NCI-H510A (cell line): Measurements from ENCODE around the gene TRAF3IP1.
A peak's percentile ranks its signal among the peaks of the same experiment; 100 is the strongest.
"Not testable (repeated sequence)": the region's sequence is repeated elsewhere in the genome, so short reads cannot be mapped to it uniquely, and the experiment has no call there.

Experiments
- DNase-seq: peaks from one replicate; lab custom pipeline; 2025; lab: John Stamatoyannopoulos, UW

TRAF3IP1 gene

DNA sequence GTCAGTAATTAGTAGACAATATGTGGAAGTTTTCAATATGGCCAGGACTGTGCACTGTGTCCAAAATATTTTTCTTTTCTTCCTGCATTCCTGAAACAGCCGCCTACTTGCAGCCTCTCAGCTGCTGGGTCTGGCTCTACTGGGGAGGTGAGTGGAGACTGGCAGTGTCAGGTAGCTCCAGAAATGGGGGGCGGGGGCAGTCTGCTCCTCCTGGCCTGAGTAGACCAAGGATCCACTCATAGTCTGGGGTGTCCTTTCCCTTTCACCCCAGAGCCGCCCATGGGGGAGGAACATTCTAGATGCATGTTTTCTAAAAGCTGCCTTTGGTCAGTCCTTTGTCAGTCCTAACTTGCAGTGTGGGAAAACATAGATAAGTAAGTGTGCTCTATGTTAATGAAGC, 23.7 kb downstream of the TRAF3IP1 start:
- no peak for DNase-seq

DNA sequence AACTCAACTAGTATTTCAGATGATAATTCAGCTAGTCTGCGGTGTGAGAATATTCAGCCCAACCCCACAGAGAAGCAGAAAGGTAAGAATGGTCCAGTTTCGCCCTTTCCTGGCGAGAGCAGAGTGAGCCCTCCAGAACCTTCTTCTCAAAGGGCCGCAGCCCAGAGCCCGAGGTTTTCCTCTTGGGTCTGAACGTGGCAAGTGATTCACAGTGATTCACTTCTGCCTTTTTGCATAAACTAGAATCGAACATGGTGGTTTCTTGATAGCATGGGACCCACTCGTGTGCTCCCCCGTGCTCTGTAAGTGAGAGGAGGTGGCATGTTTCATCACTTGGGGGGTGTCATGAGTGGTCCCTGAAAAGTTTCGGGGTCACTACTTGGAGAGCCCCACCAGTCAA, 24.2 kb downstream of the TRAF3IP1 start:
- no peak for DNase-seq

DNA sequence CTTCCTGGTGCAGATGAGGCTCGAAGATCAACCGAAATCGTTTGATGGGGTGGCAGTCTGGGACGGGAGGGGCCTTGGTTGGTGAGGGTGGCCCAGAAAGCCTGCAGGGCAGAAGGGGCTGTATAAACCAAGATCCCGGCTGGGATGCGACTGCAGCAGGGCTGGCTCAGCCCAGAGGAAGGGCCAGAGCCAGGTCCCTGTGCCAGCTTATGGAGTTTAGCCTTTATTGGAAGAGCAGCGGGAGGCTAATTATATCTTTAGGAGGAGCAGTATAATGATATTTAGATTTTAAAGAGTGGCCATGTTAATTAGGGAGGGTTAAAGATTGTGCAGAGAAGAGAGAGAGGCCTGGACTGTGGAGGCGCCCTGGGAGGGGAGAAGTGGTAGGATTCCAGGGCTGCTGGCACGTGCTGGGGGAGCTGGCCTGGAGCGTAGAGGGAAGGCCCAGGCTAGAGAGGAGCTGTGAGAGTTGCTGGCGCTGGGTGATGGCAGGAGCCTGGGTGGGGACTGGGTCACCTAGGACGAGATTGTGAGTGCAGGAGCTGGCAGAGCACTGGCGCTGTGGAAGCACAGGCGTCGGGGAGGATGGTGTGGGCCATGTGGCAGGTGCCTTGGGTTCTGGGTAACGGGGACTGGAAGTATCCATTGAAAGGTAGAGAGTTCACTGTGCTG, 25.1 kb downstream of the TRAF3IP1 start:
- DNase-seq, result no peak

GRCh38 chr2:238346544-238346943, 26.2 kb downstream of the TRAF3IP1 start:
- no peak for DNase-seq

- no peak for DNase-seq
These were observed 30.0 kb downstream of the TRAF3IP1 start for GRCh38 chr2:238350150-238350897.

- DNase-seq, result no peak
These were observed 31.0 kb downstream of the TRAF3IP1 start for GRCh38 chr2:238351315-238351714.

- no peak for DNase-seq
These were observed 32.0 kb downstream of the TRAF3IP1 start for GRCh38 chr2:238352361-238352760.

DNA sequence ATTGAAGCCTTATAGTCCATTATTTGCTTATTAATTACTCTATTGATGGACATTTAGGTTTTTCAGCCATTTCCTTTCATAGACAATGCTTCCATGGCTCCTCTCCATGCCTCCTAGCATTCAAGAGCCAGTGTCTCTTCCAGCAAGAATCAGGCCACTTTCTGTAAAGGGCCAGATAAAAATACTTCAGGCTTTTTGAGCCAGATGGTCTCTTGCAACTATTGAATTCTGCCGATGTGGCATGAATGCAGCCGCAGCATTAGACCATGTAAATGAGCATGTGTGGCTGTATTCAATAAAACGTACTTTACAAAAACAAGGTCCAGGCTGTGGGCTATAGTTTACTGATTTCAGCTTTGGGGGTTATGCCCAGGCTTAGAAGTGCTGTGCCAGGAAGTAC, 38.5 kb downstream of the TRAF3IP1 start:
- DNase-seq, result no peak

GRCh38 chr2:238359403-238359802, 39.1 kb downstream of the TRAF3IP1 start:
- no peak for DNase-seq

DNA sequence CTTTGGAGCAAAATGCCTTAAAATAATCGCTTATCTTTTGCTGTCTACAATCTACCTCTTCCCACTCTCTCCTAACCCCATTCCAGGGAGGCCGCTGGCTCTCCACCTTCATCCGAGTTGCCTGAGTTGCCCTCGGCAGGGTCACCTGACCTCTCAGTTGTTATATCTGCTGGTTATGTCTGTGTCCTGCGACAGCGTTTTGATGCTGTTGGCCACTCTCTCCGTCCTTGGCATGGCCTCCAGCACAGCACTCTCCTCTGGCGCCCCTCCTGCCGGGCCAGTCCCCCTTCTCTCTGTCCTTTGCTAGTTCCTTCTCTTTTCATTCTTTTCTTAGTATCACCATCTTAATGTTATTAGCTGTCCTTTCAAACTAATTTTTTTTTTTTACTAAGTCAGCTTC, 41.6 kb downstream of the TRAF3IP1 start:
- no peak for DNase-seq

DNA sequence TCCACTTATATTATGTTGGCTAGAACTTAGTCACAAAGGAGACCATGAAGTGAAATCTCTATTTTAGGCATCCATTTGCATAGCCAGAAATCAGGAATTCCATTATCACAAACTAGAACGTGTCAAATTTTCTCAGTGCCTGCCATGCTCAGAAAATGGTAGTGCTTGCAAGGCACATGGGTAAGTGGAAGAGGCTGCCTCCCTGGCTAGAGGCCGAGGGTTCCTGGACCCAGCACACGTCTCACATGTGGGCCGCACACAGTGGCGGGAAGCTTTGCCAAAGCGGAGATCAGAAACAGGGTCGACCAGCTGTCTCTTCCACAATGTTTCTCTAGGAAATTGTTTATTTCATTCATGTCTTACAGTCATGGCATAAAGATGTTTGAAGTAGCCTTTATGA, 42.3 kb downstream of the TRAF3IP1 start:
- DNase-seq, result no peak

GRCh38 chr2:238369591-238370040, 49.3 kb downstream of the TRAF3IP1 start:
- DNase-seq, result no peak

GRCh38 chr2:238370094-238370822, 49.9 kb downstream of the TRAF3IP1 start:
- DNase-seq, result no peak

DNA sequence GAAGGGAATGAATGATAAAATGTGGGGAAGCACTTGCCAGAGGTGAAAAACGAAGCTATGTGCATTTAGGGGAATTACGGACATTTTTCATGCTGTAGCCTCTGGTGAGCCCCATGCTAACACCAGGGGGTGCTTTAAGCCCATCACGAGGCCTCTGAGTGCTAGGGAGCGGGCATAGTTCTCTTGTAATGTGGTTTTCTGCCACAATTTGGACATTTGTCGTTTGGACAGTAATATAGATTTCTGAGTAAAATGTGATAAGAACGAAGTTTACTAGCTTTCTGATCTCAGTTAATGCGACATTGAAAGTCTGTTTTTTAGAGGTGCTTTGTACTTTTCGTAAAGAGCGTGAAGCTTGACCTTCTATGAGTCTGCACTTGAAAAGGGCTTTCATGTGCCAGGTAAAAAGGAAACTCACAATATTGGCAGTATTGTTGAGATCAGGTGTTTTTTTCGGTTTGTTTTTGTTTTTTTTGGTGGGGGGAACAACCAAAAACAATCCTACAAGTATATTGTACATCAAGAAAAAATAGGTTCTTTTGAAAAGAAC, 50.6 kb downstream of the TRAF3IP1 start:
- DNase-seq, result peak; percentile 46

- DNase-seq, result not testable (repeated sequence)
These were observed 52.0 kb downstream of the TRAF3IP1 start for GRCh38 chr2:238372277-238372676.

DNA sequence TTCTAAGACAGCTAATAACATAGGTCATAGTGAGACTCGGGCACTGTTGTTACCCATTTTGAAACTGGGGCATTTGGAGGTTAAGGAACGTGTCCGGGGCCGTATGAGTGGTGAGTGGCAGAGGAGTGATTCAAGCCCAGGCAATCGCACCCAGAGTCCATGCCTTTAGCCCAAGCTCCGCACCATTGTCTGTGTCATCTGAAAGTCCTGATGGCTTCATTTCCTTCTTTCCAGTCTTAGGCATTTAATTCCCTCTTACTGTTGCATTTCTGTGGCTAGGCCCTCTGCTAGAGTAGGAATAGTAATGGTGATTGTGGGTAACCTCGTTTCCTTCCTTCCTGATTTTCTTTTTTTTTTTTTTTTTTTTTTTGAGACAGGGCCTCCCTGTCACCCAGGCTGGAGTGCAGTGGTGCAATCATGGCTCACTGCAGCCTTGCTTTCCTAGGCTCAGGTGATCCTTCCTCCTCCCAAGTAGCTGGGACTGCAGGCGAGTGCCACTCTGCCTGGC, 56.6 kb downstream of the TRAF3IP1 start:
- DNase-seq, result no peak

DNA sequence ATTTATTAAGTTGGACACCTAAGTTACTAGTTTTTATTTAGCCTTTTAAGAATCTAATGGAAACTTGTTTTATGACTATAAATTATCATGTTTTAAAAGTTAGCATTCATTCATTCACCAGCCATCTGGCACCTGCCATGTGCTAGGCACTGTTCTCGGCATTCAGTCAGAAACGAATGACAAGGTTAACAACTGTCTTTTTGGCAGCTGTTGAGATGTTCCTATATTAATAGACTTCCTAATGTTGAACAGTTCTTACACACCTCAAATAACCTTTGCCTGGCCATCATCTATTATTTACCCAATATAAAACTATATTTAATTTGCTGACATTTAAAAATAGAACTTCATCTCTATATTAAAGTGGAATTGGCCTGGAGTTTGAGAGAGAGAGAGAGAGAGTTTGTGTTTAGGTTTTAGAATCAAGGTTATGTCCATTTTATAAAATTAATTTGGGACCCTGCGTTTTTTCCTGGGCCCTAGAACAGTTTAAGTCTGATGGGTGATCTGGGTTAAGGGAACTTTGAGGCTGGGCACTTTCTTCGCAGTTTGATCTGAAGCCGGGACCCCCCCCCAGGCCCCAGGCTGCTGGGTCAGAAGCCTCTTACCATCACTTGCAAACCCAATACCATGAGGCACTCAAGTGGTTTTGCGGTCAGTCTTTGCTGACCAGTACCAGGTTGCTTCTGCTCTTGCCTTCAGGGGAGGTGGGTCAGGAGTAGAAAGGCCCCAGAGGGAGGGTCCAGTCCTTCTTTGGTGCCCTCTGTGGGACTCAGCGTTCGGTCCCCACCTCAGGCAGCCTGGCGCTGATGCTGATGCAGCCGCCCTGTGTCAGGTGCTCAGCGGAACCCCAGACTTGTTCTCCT, 58.1 kb downstream of the TRAF3IP1 start:
- no peak for DNase-seq

- no peak for DNase-seq
These were observed 58.9 kb downstream of the TRAF3IP1 start for GRCh38 chr2:238379096-238379810.

- DNase-seq, result peak; percentile 15
These were observed 60.0 kb downstream of the TRAF3IP1 start for GRCh38 chr2:238380336-238380735.

DNA sequence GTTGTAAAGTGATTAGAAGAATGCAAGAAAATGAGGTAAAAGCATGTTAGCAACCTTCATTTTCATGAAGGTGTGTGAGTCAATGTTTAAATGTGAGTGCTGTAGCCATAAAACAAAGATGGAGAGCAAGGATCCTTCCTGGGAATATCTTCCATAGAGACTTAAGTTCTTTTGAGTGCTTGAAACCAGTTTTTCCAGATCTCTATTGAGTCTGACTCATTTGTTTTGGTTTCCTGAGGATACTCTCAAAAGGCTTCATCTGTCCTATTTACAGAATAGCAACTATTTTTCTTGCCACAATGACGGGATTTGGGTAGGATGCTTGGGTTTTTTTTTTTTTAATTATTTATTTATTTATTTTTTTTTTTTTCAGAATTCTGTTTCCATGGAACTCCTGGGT, 60.5 kb downstream of the TRAF3IP1 start:
- peak; percentile 44 for DNase-seq
